Trophoblast cell (in vitro differentiated cells and primary cell): ENCODE results near the gene AMBRA1.

Experiments used
- DNase-seq, 2 donors: peaks; one replicate each; pipeline ENCODE4 v3.0.0-alpha.2; 2016
- H2AFZ ChIP-seq: 2 replicates; pipeline ENCODE4 v1.6.1; 2013; ENCODE audit warnings: low read length, moderate library complexity, mild to moderate bottlenecking; ENCODE audit not compliant: insufficient read depth, poor library complexity
- H2AK5ac ChIP-seq: 2 replicates; pipeline ENCODE4 v1.6.1; 2013; ENCODE audit warnings: mild to moderate bottlenecking, low read length
- H2BK120ac ChIP-seq: 2 replicates; pipeline ENCODE4 v1.6.1; 2013; ENCODE audit warnings: low read length, mild to moderate bottlenecking, moderate library complexity; ENCODE audit not compliant: insufficient read depth, poor library complexity
- H2BK12ac ChIP-seq: 2 replicates; pipeline ENCODE4 v1.6.1; 2013; ENCODE audit warnings: mild to moderate bottlenecking, low read length, moderate library complexity
- H2BK5ac ChIP-seq: 2 replicates; pipeline ENCODE4 v1.6.1; 2013; ENCODE audit warnings: low read length, low read depth, moderate library complexity, mild to moderate bottlenecking; ENCODE audit not compliant: poor library complexity
- H3K14ac ChIP-seq: 2 replicates; pipeline ENCODE4 v1.6.1; 2013; ENCODE audit warnings: mild to moderate bottlenecking, low read length
- H3K18ac ChIP-seq: 2 replicates; pipeline ENCODE4 v1.6.1; 2013; ENCODE audit warnings: mild to moderate bottlenecking, low read length
- H3K23ac ChIP-seq: 2 replicates; pipeline ENCODE4 v1.6.1; 2013; ENCODE audit warnings: low read length
- H3K27ac ChIP-seq: 2 replicates; pipeline ENCODE4 v1.5.1; 2013; ENCODE audit warnings: low read depth, mild to moderate bottlenecking, inconsistent platforms, low read length, moderate library complexity
- H3K27me3 ChIP-seq: 2 replicates; pipeline ENCODE4 v1.6.1; 2013; ENCODE audit warnings: inconsistent platforms, mild to moderate bottlenecking, low read length, moderate library complexity; ENCODE audit not compliant: insufficient read depth
- H3K36me3 ChIP-seq, 2 experiments: 1 replicate in 1 of 2; 2 replicates in 1 of 2; pipeline ENCODE4 v1.6.1; 2013; ENCODE audit warnings: low read length in 2 of 2, mild to moderate bottlenecking in 2 of 2, moderate library complexity in 1 of 2; ENCODE audit not compliant: insufficient read depth in 2 of 2, control insufficient read depth in 1 of 2
- H3K4ac ChIP-seq: 2 replicates; pipeline ENCODE4 v1.6.1; 2013; ENCODE audit warnings: low read depth, mild to moderate bottlenecking, low read length, moderate library complexity
- H3K4me1 ChIP-seq, 2 experiments: 1 replicate in 1 of 2; 2 replicates in 1 of 2; pipeline ENCODE4 v1.6.1; 2013; ENCODE audit warnings: low read length in 2 of 2, mild to moderate bottlenecking in 2 of 2, moderate library complexity in 1 of 2; ENCODE audit not compliant: insufficient read depth in 2 of 2, control insufficient read depth in 1 of 2
- H3K4me2 ChIP-seq: 2 replicates; pipeline ENCODE4 v1.6.1; 2013; ENCODE audit warnings: inconsistent platforms, mild to moderate bottlenecking, low read length, moderate library complexity
- H3K4me3 ChIP-seq: 2 replicates; pipeline ENCODE4 v1.5.1; 2013; ENCODE audit warnings: mild to moderate bottlenecking, low read depth, low read length, inconsistent platforms
- H3K79me1 ChIP-seq: one replicate; pipeline ENCODE4 v1.6.1; 2013; ENCODE audit warnings: low read length
- H3K79me2 ChIP-seq: 2 replicates; pipeline ENCODE4 v1.6.1; 2013; ENCODE audit warnings: low read length, mild to moderate bottlenecking; ENCODE audit not compliant: control insufficient read depth, insufficient read depth, poor library complexity
- H3K9ac ChIP-seq: 2 replicates; pipeline ENCODE4 v1.6.1; 2013; ENCODE audit warnings: mild to moderate bottlenecking, low read length
- H3K9me3 ChIP-seq: 2 replicates; pipeline ENCODE4 v1.6.1; 2013; ENCODE audit warnings: low read depth, mild to moderate bottlenecking, control low read depth, inconsistent platforms, low read length; ENCODE audit not compliant: insufficient read depth
- H4K12ac ChIP-seq: 2 replicates; pipeline ENCODE4 v1.6.1; 2013; ENCODE audit warnings: low read depth, mild to moderate bottlenecking, low read length, moderate library complexity
- H4K8ac ChIP-seq: 2 replicates; pipeline ENCODE4 v1.6.1; 2013; ENCODE audit warnings: low read depth, mild to moderate bottlenecking, low read length, moderate library complexity
- H4K91ac ChIP-seq: one replicate; pipeline ENCODE4 v1.6.1; 2013; ENCODE audit warnings: low read depth, mild to moderate bottlenecking, low read length, moderate library complexity
- WGBS: extraction: QIAGEN DNeasy Blood & Tissue Kit; methylation state at CpG from one replicate; pipeline ENCODE4 v1.1.7; 2013; ENCODE audit warnings: missing lambda C conversion rate; ENCODE audit not compliant: insufficient read length, insufficient coverage; ENCODE audit errors: extremely low coverage; 5-methylcytosine and 5-hydroxymethylcytosine counted together

The AMBRA1 gene

GRCh38 chr11:46361283-46362155 is 232.3 kb downstream of the AMBRA1 start:
- Histone ChIP-seq H3K36me3 (peaks cover 7 to 12% of the 10 kb centered on the region in 2 experiments), H3K18ac (peak overlapping the region; percentile 16), H3K9ac (no peak overlapping the region), H3K27me3 (no peaks in the 10 kb centered on the region), H3K4me1 (peaks cover 12% of the 10 kb centered on the region in 2 experiments), H3K27ac (no peak overlapping the region), H2BK12ac (no peak overlapping the region), H4K91ac (no peak overlapping the region), H3K4ac (no peak overlapping the region), H3K9me3 (no peaks in the 10 kb centered on the region), H4K12ac (no peak overlapping the region), H3K4me2 (no peak overlapping the region), H3K79me2 (peaks cover 2% of the 10 kb centered on the region), H2BK120ac (no peak overlapping the region), H3K79me1 (no peaks in the 10 kb centered on the region), H3K23ac (no peak overlapping the region), H3K14ac (no peak overlapping the region), H3K4me3 (no peak overlapping the region), H4K8ac (no peak overlapping the region), H2AFZ (no peak overlapping the region), H2AK5ac (no peak overlapping the region), H2BK5ac (no peak overlapping the region)
- no CpG with 5 or more reads among the region's 26 CpGs for WGBS
- no peak for DNase-seq

GRCh38 chr11:46360878-46361277 is 232.9 kb downstream of the AMBRA1 start:
- H3K79me2 ChIP-seq: peaks cover 2% of the 10 kb centered on the region
- H4K12ac ChIP-seq: no peak overlapping the region

GRCh38 chr11:46359953-46360352 is 233.9 kb downstream of the AMBRA1 start:
- H3K4me3 ChIP-seq: no peak overlapping the region
- H4K12ac ChIP-seq: no peak overlapping the region
- no peak overlapping the region for H3K4me2 ChIP-seq
- H3K4me1 ChIP-seq: peaks cover 12 to 15% of the 10 kb centered on the region in 2 experiments
- H4K8ac ChIP-seq: no peak overlapping the region
- no peak overlapping the region for H2AK5ac ChIP-seq
- no peak overlapping the region for H4K91ac ChIP-seq
- H3K79me2 ChIP-seq: peaks cover 2% of the 10 kb centered on the region
- no peak overlapping the region for H2AFZ ChIP-seq
- no peak overlapping the region for H3K14ac ChIP-seq
- no peaks in the 10 kb centered on the region for H3K79me1 ChIP-seq
- no peak overlapping the region for H3K27ac ChIP-seq
- H3K23ac ChIP-seq: no peak overlapping the region
- H3K27me3 ChIP-seq: no peaks in the 10 kb centered on the region
- H3K18ac ChIP-seq: no peak overlapping the region
- no CpG with 5 or more reads among the region's 1 CpG for WGBS
- peaks cover 8 to 10% of the 10 kb centered on the region in 2 experiments for H3K36me3 ChIP-seq
- no peak for DNase-seq
- H2BK12ac ChIP-seq: no peak overlapping the region
- no peak overlapping the region for H3K4ac ChIP-seq
- no peaks in the 10 kb centered on the region for H3K9me3 ChIP-seq
- no peak overlapping the region for H2BK120ac ChIP-seq
- H2BK5ac ChIP-seq: no peak overlapping the region
- H3K9ac ChIP-seq: no peak overlapping the region

More at GRCh38 chr11:46360878-46361277, 232.9 kb downstream of the AMBRA1 start:
- Histone ChIP-seq H3K23ac (no peak overlapping the region), H3K4me1 (peaks cover 12 to 15% of the 10 kb centered on the region in 2 experiments), H3K9ac (no peak overlapping the region), H3K4me3 (no peak overlapping the region), H2BK12ac (no peak overlapping the region), H3K79me1 (no peaks in the 10 kb centered on the region), H3K4me2 (no peak overlapping the region), H2BK5ac (no peak overlapping the region), H2AFZ (no peak overlapping the region), H3K27ac (no peak overlapping the region), H4K8ac (no peak overlapping the region), H4K91ac (no peak overlapping the region), H3K4ac (no peak overlapping the region), H3K36me3 (peaks cover 8 to 10% of the 10 kb centered on the region in 2 experiments), H2BK120ac (no peak overlapping the region), H3K27me3 (no peaks in the 10 kb centered on the region), H3K9me3 (no peaks in the 10 kb centered on the region), H3K14ac (no peak overlapping the region), H2AK5ac (no peak overlapping the region), H3K18ac (no peak overlapping the region)
- DNase-seq: no peak
- WGBS: no CpG with 5 or more reads among the region's 7 CpGs

- H3K14ac ChIP-seq: no peak overlapping the region
- WGBS: no CpG with 5 or more reads among the region's 11 CpGs
Observed at GRCh38 chr11:46357483-46357936, 236.3 kb downstream of the AMBRA1 start.

More at GRCh38 chr11:46357483-46357936, 236.3 kb downstream of the AMBRA1 start:
- Histone ChIP-seq H3K4me1 (peaks cover 7 to 8% of the 10 kb centered on the region in 2 experiments), H4K91ac (no peak overlapping the region), H4K12ac (no peak overlapping the region), H3K79me2 (peaks cover 5% of the 10 kb centered on the region), H3K4ac (peak overlapping the region; percentile 49), H4K8ac (no peak overlapping the region), H3K79me1 (no peaks in the 10 kb centered on the region), H3K4me2 (no peak overlapping the region), H3K27me3 (no peaks in the 10 kb centered on the region), H3K36me3 (peaks cover 9 to 10% of the 10 kb centered on the region in 2 experiments), H3K9ac (no peak overlapping the region), H3K9me3 (no peaks in the 10 kb centered on the region), H3K23ac (no peak overlapping the region), H2BK12ac (peak overlapping the region; percentile 34), H2AFZ (no peak overlapping the region), H3K18ac (peak overlapping the region; percentile 75), H2BK120ac (no peak overlapping the region), H3K4me3 (no peak overlapping the region), H2BK5ac (no peak overlapping the region), H3K27ac (no peak overlapping the region), H2AK5ac (no peak overlapping the region)
- no peak for DNase-seq
